ENCODE data around the gene AKAP8L.

Gene AKAP8L, protein sequence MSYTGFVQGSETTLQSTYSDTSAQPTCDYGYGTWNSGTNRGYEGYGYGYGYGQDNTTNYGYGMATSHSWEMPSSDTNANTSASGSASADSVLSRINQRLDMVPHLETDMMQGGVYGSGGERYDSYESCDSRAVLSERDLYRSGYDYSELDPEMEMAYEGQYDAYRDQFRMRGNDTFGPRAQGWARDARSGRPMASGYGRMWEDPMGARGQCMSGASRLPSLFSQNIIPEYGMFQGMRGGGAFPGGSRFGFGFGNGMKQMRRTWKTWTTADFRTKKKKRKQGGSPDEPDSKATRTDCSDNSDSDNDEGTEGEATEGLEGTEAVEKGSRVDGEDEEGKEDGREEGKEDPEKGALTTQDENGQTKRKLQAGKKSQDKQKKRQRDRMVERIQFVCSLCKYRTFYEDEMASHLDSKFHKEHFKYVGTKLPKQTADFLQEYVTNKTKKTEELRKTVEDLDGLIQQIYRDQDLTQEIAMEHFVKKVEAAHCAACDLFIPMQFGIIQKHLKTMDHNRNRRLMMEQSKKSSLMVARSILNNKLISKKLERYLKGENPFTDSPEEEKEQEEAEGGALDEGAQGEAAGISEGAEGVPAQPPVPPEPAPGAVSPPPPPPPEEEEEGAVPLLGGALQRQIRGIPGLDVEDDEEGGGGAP
- 23.3 to 110 (median 42.5) reads per million in 18 experiments for total RNA-seq

DNA sequence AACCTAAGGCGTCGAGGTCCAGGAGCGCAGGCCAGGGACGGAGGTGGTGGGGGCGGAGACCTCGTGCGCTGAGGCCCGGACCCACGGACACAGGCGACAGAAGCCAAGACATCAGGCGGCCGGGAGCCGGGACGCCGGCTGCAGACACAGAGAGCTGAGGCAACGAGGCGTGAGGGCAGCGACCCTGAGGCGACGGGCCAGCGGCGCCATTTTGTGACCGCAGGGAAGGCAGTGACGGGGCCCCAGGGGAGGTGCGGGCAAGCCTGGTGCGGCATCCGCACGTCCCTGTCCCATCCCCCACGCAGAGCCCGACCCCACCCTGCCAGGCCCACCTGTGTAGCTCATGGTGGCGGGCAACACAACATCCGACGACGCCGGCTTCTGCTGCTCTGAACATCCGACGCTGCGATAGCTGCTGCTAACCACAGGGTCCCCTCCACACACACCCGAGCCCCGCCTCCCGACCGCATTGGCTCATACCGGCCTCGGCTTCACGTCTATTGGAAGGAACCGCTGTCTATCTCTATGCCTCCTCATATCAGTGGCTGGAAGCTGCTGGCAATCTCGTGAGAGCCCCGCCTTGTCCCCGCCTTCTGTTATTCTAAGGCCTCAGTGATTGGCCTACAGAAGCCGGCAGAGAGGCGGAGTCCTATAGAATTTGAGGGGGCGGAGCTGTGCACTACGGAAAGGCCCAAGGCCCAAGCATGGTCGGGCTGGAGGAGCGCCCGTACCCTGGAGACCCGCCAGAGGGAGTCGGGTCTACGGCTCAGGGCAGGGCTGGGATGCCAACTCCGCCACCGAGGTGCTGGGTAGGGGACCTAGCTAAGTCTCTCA lies at the start of gene AKAP8L:
AKAP8L (minus strand) TSS at position 410 of the 834 bp plus-strand sequence; CDS start at position 345, 65 bp downstream.
- DNase-seq = peak; percentile 100

DNA sequence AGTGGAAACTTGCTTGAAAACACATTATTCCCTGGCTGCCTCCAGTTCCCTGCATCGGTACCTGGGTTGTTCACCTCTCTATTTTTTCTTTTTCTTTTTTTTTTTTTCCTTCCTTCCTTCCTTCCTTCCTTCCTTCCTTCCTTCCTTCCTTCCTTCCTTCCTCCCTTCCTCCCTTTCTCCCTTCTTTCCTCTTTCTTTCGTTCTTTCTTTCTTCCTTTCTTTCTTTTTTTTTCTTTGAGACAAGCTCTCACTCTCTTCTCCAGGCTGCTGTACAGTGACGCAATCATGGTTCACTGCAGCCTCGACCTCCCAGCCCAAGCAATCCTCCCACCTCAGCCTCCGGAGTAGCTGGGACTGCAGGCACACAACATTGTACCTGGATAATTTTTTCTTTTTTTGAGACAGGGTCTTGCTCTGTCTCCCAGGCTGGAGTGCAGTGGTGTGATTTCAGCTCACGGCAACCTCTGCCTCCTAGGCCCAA lies 49.0 kb upstream of the AKAP8L start:
- no peak for DNase-seq

DNA sequence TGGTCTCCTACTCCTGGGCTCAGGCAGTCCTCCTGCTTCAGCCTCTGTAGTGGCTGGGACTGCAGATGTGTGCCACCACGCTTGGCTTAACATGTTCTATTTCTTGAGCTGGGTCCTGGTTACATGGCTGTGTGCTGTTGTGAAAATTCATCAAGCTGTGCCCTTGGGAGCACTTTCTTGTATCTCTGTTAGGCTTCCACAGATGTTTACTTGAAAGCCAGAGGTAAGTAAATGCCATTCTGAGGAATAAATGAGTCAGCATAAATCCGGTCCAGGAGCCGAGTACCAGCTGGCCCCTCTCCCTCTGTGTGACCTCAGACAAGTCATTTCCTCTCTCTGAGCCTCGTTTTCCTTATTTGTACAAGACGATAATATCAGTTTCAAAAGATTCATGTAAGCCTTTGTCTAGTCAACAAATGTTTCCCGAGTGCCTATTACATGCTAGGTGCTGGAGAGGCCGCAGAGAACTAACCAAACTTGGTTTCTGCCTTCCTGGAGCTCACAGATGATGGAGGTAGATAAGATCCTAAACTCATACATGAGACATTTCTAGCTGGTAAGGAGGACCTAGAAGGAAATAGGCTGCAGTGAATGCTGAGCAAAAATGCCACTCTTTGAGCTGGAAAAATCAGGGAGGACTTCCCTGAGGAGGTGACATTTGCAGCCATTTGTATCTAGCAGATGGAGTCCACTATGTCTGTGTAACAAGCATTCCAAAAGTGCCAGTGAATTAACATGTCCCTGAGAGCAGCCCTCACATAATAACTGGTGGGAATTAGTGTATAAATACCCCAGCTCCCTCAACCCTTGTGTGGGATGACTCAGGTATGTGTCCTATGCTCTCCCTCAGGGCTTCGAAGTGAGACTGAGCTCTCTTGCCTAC lies 48.3 kb upstream of the AKAP8L start:
- DNase-seq = peak in 1 of 2 donors; percentile 16

DNA sequence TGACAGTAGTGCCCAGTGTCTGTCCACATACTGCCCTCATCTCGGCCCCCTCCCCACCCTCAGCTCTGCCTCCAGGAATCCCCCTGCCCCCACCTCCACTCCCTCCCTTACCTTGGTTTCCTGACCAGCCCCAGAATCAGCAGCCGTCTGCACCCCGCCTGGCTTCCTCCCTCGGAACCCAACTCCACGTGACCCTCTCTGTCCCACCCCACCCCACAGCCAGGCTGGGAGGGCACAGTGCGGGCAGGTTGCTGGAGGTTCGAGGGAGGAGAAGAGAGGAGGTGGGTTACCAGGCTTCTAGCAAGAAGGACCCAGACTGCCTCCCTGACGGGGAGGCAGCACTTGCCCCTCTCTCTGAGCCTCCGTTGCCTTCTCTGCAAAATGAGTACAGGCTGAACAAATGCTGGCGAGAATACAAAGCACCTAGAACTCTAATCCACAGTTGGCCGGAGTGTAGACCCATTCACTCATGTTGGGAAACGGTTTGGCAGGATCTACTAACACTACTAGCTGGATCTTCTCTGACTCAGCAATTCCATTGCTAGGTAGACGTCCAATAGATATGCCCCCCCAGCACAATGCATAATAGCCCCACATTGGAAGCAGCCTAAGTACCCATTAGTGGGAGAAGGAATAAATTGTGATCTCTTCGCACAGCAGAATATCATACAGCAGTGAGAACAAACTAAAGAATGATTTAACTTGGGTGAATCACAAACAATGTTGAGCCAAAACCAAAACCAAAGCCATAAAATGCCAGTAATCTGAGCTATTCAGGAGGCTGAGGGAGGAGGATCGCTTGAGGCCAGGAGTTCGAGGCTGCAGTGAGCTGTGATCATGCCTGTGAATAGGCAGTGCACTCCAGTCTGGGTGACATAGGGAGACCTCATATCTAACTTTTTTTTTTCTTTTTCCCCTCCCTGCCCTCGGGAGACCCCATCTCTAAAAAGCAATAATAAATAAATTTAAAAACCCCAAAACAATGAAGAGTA lies 45.9 kb upstream of the AKAP8L start, which contains the start of gene RASAL3:
RASAL3 (minus strand) TSS at position 151 of the 992 bp plus-strand sequence. CDS start 186 bp downstream, outside the sequence.
- DNase-seq = no peak

DNA sequence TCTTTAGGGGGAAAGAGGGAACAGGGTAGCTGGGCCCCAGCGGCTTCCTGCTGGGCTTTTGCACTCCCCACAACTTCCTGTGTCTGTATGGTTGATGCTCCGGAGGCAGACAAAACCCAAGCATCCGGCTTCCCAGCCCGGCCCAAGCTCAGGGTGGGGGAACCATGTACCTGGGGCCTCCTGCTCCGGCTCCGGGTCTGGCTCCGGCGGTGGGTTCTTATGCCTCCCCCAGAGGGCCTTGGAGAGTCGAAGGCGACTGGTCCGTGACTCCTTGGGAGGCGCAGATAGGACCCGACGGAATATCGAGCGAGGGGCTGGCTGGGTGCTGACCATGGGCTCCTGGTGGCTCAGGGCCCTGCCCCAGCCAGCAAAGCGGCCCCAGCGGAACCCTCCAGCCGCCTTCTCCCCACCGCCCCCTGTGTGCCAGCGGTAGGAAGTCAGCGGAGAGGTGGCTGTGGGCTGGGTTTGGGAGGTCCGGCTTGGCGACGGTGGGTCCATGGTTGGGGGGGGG lies 45.1 kb upstream of the AKAP8L start:
- DNase-seq = peak; percentile 21 to 44

DNA sequence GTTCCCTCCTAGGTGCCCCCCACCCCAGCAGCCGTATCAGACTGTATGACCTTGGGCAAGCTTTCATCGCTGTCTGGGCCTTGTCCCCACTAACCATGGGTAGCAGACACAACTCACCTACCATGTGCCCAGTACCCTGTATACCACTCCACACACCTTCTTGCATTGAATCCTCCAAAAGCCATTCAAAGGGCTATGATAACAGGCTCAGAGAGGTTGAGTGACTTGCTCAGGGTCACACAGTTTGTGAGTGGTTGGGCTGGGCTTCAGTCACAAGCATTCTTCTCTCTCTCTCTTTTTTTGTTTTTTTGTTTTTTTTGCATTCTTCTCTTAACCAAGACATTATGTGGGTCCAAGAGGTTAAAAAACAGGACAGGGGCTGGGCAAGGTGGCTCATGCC lies 42.9 kb upstream of the AKAP8L start:
- DNase-seq = no peak

DNA sequence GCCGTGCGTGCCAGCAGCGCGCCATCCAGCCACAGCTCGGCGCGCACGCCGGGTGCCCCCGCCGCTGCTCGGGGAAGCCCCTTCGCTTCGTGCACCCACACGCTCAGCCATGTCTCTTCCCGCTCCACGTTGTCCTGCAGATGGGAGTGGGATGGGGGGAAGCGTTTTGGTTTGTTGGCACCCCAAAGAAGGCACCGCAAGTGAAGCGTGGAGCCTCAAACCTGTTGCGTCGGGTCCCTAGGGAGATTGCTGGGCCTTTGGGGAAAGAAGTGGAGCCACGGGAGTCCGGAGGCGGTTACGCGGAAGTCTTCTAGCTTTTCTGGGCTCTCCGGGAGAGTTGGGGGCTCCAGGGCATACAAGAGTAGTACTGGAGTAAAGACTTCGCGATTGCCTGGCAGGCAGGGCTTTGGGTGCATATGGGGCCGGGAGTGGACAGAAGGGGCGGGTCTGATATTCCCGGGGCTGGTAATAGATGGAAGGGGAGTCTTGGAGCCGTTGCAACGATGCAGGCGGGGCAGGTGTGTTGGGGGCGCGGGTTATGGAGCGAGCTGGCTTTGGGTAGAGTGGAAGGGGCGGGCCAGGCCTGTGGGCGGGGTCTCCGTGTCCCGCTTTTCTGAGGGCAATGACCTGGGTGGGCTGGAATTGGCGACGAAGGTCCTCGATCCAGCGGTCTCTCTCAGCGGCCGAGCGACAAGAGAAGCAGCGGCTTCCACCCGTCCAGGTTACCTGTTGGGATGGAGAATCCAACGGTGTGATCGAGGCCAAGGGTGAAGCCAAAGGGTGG lies 39.1 kb upstream of the AKAP8L start:
- DNase-seq = no peak

DNA sequence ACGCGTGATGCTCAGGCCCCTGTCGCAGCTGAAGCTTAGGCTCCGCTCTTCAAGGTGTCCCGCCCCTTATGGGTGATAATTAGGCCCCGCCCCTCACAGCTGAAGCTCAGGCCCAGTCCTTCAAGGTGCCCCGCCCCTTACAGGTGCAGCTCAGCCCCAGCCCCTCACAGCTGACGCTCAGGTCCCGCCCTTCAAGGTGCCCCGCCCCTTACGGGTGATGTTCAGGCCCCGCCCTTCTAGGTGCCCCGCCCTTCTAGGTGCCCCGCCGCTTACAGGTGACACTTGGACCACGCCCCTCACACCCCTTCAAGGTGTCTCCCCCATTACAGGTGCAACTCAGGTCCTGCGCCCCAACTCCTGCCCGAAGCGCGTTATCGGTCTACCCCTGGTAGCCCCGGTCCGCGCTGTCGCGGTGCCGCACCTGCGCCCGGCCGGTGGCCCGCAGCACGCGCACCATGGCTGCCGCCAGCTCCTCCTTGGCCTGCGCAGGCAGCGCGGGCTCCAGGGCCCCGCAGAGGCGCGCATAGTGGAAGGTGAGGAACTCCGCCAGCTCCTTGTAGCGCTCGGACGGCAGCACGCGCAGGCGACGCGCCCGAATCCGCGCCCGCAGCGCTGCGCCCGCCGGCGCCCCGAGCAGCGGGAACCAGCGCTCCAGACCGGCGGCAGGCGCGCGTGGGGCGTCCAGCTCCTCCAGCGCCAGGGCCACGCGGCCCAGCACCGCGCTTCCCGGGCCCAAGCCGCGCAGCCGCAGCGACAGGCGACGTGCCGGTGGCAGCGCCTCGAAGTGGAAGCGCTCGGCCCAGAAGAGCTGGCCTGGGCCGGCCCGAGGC lies 38.3 kb upstream of the AKAP8L start:
- DNase-seq = no peak

DNA sequence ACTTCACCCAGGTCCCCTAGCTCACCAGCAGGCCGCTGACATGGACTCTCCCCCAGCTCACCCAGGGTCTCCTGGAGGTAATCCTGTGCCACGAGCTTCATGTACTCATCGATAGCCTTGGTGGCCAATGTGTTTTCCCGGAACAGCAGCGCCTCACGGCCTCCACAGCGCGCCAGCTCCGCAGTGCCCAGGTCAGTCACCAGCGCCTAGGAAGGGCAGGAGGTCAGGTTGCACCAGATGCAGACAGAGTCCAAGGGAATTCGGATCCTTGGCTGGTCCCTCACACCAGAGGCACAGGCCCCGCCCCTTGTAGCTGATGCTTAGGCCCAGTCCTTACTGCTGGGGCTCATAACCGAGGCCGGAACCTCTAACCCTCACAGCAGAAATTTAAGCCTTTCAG lies 37.7 kb upstream of the AKAP8L start:
- no peak for DNase-seq

DNA sequence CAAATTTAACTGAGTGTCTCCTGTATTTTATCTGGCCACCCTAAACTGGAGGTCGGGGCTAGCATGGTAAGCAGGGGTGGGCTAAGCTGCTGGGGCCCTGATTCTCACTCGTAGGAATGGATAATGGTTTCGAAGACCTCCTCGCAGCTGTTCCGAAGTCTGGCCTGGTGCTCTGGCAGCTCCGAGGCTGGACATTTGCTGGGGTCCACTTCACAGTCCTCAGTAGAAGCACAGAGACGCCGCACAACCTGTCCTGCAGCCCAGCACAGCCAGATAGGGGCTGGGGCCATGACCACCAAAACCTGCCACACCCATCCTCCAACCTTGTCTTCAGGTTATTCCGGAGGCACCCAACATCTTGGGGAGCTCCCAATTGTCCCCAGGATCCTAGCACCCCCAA lies 37.2 kb upstream of the AKAP8L start:
- no peak for DNase-seq

DNA sequence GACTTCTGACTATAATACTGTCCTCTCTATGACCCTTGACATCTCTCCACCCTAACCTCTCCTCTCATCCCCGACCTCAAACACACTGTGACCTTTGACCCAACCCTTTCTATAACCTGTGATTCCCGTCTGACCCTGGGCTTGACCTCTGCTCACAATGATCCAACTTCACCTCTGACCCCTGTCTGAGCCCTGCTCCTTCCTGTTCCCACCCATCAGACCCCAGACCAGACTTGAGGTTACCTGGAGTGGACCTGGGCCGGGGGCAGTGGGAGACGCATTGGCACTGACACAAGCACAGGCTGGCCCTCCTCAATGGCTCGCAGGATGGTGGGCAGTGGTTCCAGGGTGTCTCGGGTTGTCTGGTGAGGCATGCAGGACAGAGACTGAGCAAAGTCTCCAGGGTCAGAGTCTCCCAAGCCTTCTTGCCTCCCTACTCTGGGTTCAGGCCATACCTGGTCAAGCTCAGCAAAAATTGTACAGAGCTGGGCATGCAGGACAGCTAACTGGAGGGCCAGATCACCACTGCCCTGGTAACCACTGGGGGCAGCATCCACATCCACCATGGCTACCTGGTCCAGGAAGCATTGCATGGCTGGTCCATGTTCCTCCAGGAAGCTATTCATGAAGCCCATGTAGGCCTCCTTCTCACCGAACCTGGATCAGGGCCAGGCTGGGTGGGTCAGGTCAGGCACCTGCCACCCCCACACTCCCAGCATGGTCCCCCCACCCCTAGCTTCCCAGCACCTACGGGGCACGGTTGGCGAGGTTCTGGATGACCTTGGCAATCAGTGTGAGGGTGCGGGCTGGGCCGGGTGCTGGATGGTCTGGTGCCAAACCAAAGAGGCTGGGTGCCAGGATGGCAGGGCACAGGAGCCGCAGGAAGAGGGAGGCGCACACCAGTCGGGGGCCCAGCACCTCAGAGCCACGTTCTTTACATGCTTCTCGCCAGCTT lies 35.4 kb upstream of the AKAP8L start:
- no peak for DNase-seq

DNA sequence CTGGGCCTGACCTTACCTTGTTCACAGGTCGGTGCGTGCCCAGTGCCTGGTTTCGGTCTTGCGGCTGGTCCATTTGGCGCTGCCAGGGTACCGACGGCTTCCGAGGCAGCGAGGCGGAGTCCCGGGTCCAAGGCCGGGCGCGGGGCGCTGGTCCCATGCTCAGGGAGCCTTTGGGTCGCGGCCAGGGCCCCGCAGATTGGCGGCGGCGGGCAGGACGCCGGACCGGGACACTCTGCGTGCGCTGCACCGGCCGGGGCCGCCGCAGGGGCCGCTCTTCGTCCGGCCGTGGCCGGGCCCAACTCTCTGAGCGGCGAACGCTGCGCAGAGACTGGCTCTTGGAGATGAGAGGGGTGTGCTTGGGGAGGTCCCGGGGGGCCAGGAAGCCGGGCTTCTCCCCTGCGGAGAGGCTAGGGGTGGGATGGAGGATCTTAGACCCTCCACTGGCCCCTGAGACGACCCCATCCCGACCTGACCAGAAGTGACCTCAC lies 34.3 kb upstream of the AKAP8L start:
- no peak for DNase-seq

DNA sequence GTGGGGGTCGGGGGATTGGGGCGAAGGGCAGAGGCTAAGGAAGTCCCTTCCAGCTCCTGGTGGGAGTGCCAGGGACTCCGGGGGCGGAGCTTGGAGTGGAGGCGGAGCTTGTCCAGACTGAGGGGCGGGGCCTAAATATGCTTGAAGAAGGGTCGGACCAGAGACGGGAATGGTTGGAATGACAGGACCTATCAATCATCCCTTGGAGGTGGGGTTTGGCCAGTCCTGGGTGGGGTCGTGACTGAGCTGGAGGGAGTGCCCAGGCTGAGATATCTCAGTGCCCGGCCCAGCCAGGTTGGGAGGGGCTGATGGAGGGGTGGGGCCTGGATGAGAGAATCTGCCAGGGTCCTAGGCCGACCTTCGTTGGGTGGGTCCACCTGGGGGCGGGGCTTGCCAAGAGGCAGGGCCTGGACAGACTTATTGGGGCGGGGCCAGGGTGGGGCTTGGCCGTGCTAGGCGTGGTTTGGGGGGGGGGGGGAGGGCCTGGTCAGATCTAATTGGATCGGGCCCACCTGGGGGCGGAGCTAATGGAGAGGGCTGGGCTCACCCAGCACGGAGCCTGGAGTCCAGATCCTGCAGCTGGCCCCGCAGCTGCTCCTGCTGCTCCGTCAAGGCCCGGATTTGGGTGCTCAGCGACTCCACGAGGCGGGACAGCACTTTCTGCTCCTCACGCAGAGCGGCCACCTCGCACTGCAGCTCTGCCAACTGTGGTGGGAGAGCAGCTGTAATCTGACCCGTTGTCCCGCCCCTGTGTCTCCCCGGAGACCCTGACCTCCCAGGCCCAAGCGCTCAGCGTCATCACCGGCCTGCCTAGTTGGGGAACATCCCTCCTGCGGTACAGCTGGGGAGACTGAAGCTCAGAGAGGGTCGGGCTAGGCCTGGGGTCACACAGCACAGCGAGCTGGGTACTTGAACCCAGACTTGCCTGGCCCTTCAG lies 33.6 kb upstream of the AKAP8L start:
- peak in 1 of 2 donors; percentile 22 for DNase-seq

DNA sequence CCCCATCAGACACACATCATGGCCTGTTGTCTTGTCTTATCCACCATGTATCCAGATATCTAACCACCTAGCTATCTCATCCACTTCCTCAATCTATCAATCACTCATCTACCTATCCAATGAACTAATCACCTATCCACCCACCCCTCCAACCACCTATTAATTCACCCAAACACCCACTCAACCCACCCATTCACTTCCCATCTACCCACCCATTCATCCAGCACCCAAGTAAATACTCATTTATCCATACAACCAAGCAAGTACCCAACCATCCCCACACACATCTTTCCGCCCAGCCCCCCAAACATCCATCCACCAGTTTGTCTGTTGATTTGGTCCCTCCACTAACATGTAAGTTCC lies 31.7 kb upstream of the AKAP8L start:
- DNase-seq = no peak

DNA sequence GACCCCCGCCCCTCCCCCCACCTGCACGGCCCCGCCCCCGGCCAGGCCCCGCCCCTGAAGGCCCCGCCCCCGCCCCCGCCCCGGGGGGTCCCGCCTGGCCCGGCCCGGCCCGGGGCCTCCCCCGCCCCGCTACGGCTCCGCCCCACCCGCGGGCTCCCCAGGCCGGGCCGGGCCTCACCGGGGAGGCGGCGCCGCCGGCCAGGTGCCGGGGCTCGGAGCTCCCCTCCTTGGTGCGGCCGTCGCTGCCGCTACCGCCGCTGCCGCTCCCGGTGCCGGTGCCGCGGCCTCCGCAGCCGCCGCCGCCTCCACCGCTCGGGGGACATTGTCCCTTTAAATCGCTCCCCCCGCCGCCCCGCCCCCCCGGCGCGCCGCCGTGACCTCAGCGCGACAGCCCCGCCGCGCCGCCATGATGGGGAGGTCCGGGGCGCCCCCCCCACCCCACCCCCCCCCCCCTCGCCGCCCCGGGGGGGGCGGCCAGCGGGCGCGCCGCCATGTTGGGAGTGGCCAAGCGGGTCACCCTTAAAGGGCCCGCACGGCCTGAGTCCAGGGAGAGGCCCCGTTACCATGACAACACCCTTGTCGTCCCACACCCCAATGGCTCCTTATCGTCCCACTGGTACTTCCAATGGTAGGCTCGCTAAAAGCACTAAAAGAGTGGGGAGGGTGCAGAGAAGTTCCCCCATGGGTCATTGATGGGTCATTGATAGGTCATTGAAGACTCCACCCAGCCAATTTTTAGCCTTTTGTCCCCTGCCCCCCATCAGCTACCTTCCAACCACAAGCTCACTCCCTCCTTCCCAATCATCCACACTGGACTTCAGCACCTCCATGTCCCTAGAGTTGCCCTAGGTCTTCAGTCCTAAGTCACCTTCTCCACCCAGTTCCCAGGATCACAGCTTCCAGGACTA lies 31.1 kb upstream of the AKAP8L start, which contains the start of gene WIZ:
WIZ (minus strand) TSS at position 337 of the 908 bp plus-strand sequence. CDS start 1,649 bp downstream, outside the sequence.
- DNase-seq = peak; percentile 70 to 79

All from inflammatory macrophage (primary cell).